GM19025 (cell line): ENCODE data around the gene SLC25A42.

Experiments
- ATAC-seq: cut with Tn5 transposase; IDR thresholded peaks from one replicate; pipeline ENCODE4 v1.9.1; 2021; ENCODE audit warnings: mild to moderate bottlenecking, low read depth, moderate library complexity; ENCODE audit not compliant: unreplicated experiment

SLC25A42 gene

DNA sequence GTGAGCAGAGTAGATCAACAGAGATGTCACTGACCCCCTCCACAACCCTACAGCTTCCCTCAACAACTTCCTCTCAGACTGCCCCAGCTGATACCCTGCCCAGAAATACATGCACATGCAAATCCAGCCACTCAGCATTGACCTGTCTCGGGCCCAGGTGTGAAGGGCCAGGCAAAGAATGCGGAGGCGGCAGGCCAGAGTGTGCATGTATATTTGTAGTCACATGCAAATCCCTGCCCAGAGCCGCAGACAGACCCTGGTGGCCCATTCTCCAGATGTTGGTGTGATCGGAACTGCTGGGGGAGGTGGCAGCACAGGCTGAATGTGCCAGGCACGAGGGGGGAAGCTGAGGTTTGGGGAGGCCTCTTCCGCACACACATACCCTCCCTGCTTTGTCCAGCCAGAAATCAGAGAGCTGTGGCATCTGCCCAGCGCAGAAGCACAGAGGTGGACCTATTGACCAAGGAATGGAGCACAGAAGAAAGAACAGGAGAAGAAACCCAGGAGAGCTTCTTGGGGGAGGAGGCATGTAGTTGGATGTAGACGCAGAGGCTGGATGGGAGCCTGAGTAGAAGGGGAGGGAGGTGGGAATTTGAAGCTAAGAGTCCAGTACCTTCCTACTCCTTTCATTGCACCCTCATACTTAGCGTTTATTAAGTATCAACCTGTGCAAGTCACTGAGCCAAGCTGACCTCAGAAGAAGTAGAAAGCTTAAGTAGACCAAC, 91.9 kb downstream of the SLC25A42 start:
- peak; percentile 72 for ATAC-seq

- ATAC-seq = no peak
These were observed 94.0 kb downstream of the SLC25A42 start for GRCh38 chr19:19157808-19158207.

DNA sequence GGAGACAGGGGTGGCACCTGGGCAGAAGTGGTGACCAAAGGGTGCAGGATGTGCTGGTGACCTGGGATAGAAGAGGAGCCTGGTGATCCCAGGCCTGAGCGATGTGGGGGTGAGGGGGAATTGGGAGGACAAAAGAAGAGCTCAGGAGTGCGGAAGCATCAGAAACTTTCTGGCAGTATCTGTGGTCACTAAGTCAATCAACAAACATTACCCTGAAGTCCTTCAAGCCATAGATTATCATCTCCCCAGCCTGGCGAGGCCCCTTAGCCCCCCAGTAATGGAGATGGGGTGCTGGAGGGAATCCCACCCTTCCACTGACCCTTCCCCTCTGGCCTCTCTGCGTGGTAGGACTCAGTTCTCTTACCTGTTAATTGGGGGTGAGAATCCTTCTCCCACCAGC, 95.7 kb downstream of the SLC25A42 start:
- no peak for ATAC-seq

DNA sequence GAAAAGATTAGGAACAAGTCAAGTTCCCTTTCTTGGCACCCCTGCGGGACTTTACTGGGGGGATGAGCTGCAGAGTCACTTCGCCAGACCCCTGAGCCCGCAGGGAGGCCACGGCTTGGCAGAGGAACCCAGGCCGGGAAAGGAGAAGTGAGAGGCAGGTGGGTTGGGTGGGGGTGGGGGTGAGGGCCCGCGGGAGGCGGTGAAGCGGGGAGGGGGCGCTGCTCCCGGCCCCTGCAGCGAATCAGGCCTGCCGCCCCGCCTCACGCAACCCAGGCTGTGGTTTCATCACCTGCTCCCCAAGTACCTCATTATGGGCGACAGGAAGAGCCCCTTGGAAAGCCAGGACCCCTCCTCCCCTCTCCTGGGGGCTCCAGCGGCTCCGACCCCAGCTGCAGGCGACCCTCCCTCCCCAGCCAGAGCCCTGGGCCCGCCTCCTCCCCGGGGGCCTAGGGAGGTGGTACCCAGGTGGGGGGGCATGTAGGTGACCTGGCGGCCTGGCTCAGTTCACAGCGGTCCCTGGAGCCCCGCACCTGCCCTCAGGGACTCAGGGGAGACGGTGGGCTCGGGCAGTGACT, 96.8 kb downstream of the SLC25A42 start:
- no peak for ATAC-seq

GRCh38 chr19:19162495-19162894, 98.7 kb downstream of the SLC25A42 start:
- ATAC-seq = no peak
